T-helper 1 cell treated with Interleukin-12 subunit alpha and Interleukin-12 subunit beta and Interleukin-4 antibody, amounts not matched to agents 30 ng/mL and 1 ng/mL, for 36 hours (primary cell): ENCODE results near the gene ZNF689. TPM values are rescaled to one million over a fixed set of nuclear protein-coding genes. Genes with fewer than 3 reads are reported as not detected.
"Not testable (repeated sequence)": the region's sequence is repeated elsewhere in the genome, so short reads cannot be mapped to it uniquely, and the experiment has no call there.

Experiments used
- intact Hi-C: fragments of 100-400 bp; cut with micrococcal nuclease; formaldehyde crosslinking; loops from one replicate; pipeline ENCODE4 v1.15.1; 2024
- total RNA-seq: library from RNA; stranded (reverse); gene quantifications from 2 replicates; pipeline ENCODE4 v1.2.3, GENCODE V29; 2022

The ZNF689 gene
- total RNA-seq, 1 donor from 2014 or later = 13.7 TPM

GRCh38 chr16:30637944-30638343, 27.8 kb upstream of the ZNF689 start:
- intact Hi-C loops = loop anchor here (1.0 kb wide), 1 partner anchor 208 kb away; the partner anchor contains the start of gene DCTPP1

GRCh38 chr16:30637139-30637538, 26.9 kb upstream of the ZNF689 start:
- intact Hi-C loops = not testable (repeated sequence)

GRCh38 chr16:30636599-30636998, 26.4 kb upstream of the ZNF689 start:
- intact Hi-C loops = no loop called here

GRCh38 chr16:30633526-30633925, 23.3 kb upstream of the ZNF689 start:
- intact Hi-C loops = no loop called here

GRCh38 chr16:30632454-30632853, 22.3 kb upstream of the ZNF689 start:
- intact Hi-C loops = not testable (repeated sequence)

GRCh38 chr16:30628628-30629540, 18.7 kb upstream of the ZNF689 start:
- intact Hi-C loops = loop anchor here (1.0 kb wide), 3 partner anchors 21 to 199 kb away; partner anchors contain the start of genes DCTPP1, FBRS and PRR14

GRCh38 chr16:30626236-30626635, 16.0 kb upstream of the ZNF689 start:
- intact Hi-C loops = no loop called here

GRCh38 chr16:30623536-30624283, 13.5 kb upstream of the ZNF689 start:
- intact Hi-C loops = no loop called here

- intact Hi-C loops = no loop called here
Observed at GRCh38 chr16:30622455-30623032, 12.4 kb upstream of the ZNF689 start.

- intact Hi-C loops = no loop called here
Observed at GRCh38 chr16:30621765-30622164, 11.6 kb upstream of the ZNF689 start.

- intact Hi-C loops = no loop called here
Observed at GRCh38 chr16:30620169-30620568, 10.0 kb upstream of the ZNF689 start.

GRCh38 chr16:30619638-30620037, 9.4 kb upstream of the ZNF689 start:
- intact Hi-C loops = no loop called here

GRCh38 chr16:30619202-30619601, 9.0 kb upstream of the ZNF689 start:
- intact Hi-C loops = no loop called here

GRCh38 chr16:30615358-30616091, 5.3 kb upstream of the ZNF689 start:
- intact Hi-C loops = no loop called here

- intact Hi-C loops = loop anchor here (1.0 kb wide), 1 partner anchor 51 kb away; the partner anchor contains the start of gene ZNF764
Observed at GRCh38 chr16:30609002-30609925, 925 bp downstream of the ZNF689 start.

GRCh38 chr16:30606004-30606403, 4.2 kb downstream of the ZNF689 start:
- intact Hi-C loops = no loop called here

GRCh38 chr16:30605158-30605557, 5.0 kb downstream of the ZNF689 start:
- intact Hi-C loops = no loop called here

- intact Hi-C loops = no loop called here
Observed at GRCh38 chr16:30604316-30604947, 5.8 kb downstream of the ZNF689 start.

- intact Hi-C loops = no loop called here
Observed at GRCh38 chr16:30603945-30604315, 6.3 kb downstream of the ZNF689 start.
